ENCODE measurements around the gene PABPN1L. TPM values are rescaled to one million over a fixed set of nuclear protein-coding genes. Genes with fewer than 3 reads are reported as not detected.

Gene PABPN1L
- total and polyA plus RNA-seq, 2 donors from 2014 or later: not detected

DNA sequence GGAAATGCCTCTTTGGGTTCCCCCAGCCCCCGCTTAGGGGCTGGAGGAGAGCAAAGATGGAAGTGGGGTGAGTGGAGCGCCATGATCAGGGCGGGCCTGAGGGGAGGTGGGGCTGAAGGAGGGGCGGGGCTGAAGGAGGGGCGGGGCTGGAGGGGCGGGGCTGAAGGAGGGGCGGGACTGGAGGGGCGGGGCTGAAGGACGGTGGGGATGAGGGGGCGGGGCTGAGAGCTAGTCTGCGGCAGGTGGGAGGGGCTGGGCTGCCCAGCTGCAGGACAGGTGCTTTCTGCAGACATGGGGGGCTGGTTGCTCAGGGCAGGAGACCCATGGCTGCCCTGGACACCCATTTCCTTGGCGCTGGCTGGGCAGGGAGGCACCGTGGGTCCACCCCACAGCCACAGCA lies 39.1 kb upstream of the PABPN1L start:
- Histone ChIP-seq H3K36me3 (ENCODE audit: control insufficient read depth in 2 of 3, insufficient read depth in 3 of 3, low read length in 3 of 3) (no peaks in the 10 kb centered on the region), H3K27me3 (ENCODE audit: control insufficient read depth, insufficient read depth, low read length) (no peaks in the 10 kb centered on the region), H3K4me3 (ENCODE audit: low read length in 3 of 3) (no peak overlapping the region), H3K9ac (ENCODE audit: low read length in 3 of 3) (no peak overlapping the region), H3K4me1 (ENCODE audit: control insufficient read depth in 2 of 3, insufficient read depth in 2 of 3, low read depth in 1 of 3, low read length in 3 of 3) (no peaks in the 10 kb centered on the region), H3K27ac (ENCODE audit: low read depth in 2 of 2, low read length in 2 of 2) (no peak overlapping the region), H3K9me3 (ENCODE audit: control insufficient read depth in 2 of 3, insufficient read depth in 1 of 3, low read length in 3 of 3) (no peaks in the 10 kb centered on the region)
- intact Hi-C loops (cut with DNase I): no loop called here
- DNase-seq (no peak), FAIRE-seq (no peak)
- TF ChIP-seq, protein P1, sequence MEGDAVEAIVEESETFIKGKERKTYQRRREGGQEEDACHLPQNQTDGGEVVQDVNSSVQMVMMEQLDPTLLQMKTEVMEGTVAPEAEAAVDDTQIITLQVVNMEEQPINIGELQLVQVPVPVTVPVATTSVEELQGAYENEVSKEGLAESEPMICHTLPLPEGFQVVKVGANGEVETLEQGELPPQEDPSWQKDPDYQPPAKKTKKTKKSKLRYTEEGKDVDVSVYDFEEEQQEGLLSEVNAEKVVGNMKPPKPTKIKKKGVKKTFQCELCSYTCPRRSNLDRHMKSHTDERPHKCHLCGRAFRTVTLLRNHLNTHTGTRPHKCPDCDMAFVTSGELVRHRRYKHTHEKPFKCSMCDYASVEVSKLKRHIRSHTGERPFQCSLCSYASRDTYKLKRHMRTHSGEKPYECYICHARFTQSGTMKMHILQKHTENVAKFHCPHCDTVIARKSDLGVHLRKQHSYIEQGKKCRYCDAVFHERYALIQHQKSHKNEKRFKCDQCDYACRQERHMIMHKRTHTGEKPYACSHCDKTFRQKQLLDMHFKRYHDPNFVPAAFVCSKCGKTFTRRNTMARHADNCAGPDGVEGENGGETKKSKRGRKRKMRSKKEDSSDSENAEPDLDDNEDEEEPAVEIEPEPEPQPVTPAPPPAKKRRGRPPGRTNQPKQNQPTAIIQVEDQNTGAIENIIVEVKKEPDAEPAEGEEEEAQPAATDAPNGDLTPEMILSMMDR (IDR thresholded peaks at IDR 0.05; ENCODE audit: borderline replicate concordance, extremely low read depth, insufficient read depth): no peak

DNA sequence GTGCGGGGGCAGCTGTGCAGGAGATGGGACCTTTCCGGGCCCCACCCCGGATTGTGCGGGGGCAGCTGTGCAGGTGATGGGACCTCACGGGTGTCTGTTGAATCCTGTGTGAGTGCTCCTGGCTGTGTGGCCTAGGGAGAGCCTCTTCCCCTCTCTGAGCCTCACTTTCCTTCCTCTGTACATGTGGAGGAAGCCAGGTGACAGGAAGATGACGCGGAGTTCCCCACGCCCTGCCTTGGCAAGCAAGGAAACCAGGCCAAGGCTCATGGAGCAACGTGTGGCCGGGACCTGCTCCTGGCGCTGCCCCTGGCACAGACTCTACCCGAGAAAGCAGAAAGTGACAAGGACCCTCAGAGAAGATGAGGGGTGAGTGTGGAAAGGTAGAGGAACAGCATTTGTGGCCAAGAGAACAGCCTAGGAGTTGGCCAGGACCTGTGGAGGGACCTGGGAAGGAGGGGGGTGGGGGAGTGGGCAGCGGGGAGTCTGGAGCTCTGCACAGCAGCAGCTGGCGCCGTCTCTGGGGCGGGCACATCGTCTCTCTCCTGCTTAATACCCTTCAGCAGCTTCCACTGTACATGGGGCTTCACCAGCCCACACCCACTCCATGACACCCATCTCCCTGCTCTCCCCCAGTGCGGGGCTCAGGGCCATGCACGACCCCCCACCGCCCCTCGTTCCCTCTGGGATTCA lies 38.4 kb upstream of the PABPN1L start:
- DNase-seq (no peak), FAIRE-seq (no peak)
- no peak overlapping the region for H3K9ac ChIP-seq (ENCODE audit: low read length in 3 of 3)
- intact Hi-C loops (cut with DNase I): no loop called here
- TF ChIP-seq, protein P1 (IDR thresholded peaks at IDR 0.05; ENCODE audit: borderline replicate concordance, extremely low read depth, insufficient read depth): no peak
- H3K27ac ChIP-seq (ENCODE audit: low read depth in 2 of 2, low read length in 2 of 2): no peak overlapping the region
- H3K4me3 ChIP-seq (ENCODE audit: low read length in 3 of 3): no peak overlapping the region
- no peaks in the 10 kb centered on the region for H3K4me1 ChIP-seq (ENCODE audit: control insufficient read depth in 2 of 3, insufficient read depth in 2 of 3, low read depth in 1 of 3, low read length in 3 of 3)
- no peaks in the 10 kb centered on the region for H3K9me3 ChIP-seq (ENCODE audit: control insufficient read depth in 2 of 3, insufficient read depth in 1 of 3, low read length in 3 of 3)
- H3K27me3 ChIP-seq (ENCODE audit: control insufficient read depth, insufficient read depth, low read length): no peaks in the 10 kb centered on the region
- H3K36me3 ChIP-seq (ENCODE audit: control insufficient read depth in 2 of 3, insufficient read depth in 3 of 3, low read length in 3 of 3): no peaks in the 10 kb centered on the region

DNA sequence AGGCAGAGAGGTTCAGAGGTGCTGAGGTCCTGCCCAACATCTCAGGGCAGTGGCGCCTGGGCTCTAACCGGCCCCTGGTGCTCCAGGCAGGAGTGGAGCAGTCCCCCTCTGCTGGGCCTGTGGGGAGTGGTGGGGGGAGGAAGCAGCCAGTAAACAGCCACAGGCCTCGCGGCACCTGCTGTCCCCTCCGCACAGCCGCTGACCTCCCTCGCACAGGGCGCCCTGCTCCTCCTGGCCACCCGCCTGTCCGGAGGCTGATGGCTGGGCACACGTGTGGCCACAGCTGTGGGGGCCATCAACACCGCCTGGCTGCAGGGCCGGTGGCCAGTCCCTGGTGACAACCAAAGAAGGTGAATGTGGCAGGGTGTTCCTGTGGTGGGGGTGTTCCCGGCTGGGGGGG lies 36.8 kb upstream of the PABPN1L start:
- TF ChIP-seq, protein P1 (IDR thresholded peaks at IDR 0.05; ENCODE audit: borderline replicate concordance, extremely low read depth, insufficient read depth): no peak
- intact Hi-C loops (cut with DNase I): no loop called here
- H3K4me3 ChIP-seq (ENCODE audit: low read length in 3 of 3): no peak overlapping the region

DNA sequence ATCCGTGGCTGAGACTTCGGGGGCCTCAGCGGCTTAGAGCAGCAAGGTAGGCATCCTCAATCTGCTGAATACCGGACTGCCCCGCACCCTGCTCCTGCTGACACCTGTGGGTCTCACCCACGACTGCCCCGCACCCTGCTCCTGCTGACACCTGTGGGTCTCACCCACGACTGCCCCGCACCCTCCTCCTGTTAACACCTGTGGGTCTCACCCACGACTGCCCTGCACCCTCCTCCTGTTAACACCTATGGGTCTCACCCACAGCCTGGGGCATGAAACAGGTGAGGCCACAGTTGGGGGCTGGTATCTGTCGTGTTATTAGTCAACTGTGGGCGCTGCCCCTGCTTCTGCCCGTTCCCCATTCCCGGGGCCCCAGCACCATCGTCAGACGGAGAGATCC lies 36.3 kb upstream of the PABPN1L start:
- DNase-seq (no peak), FAIRE-seq (no peak)
- Histone ChIP-seq H3K36me3 (ENCODE audit: control insufficient read depth in 2 of 3, insufficient read depth in 3 of 3, low read length in 3 of 3) (no peaks in the 10 kb centered on the region), H3K4me1 (ENCODE audit: control insufficient read depth in 2 of 3, insufficient read depth in 2 of 3, low read depth in 1 of 3, low read length in 3 of 3) (no peaks in the 10 kb centered on the region), H3K4me3 (ENCODE audit: low read length in 3 of 3) (no peak overlapping the region), H3K27me3 (ENCODE audit: control insufficient read depth, insufficient read depth, low read length) (no peaks in the 10 kb centered on the region), H3K9ac (ENCODE audit: low read length in 3 of 3) (no peak overlapping the region), H3K27ac (ENCODE audit: low read depth in 2 of 2, low read length in 2 of 2) (no peak overlapping the region), H3K9me3 (ENCODE audit: control insufficient read depth in 2 of 3, insufficient read depth in 1 of 3, low read length in 3 of 3) (no peaks in the 10 kb centered on the region)
- intact Hi-C loops (cut with DNase I): no loop called here
- TF ChIP-seq, protein P1 (IDR thresholded peaks at IDR 0.05; ENCODE audit: borderline replicate concordance, extremely low read depth, insufficient read depth): no peak

More for the DNA sequence above, 36.8 kb upstream of the PABPN1L start:
- Histone ChIP-seq H3K4me1 (ENCODE audit: control insufficient read depth in 2 of 3, insufficient read depth in 2 of 3, low read depth in 1 of 3, low read length in 3 of 3) (no peaks in the 10 kb centered on the region), H3K27me3 (ENCODE audit: control insufficient read depth, insufficient read depth, low read length) (no peaks in the 10 kb centered on the region), H3K9me3 (ENCODE audit: control insufficient read depth in 2 of 3, insufficient read depth in 1 of 3, low read length in 3 of 3) (no peaks in the 10 kb centered on the region), H3K9ac (ENCODE audit: low read length in 3 of 3) (no peak overlapping the region), H3K27ac (ENCODE audit: low read depth in 2 of 2, low read length in 2 of 2) (no peak overlapping the region), H3K36me3 (ENCODE audit: control insufficient read depth in 2 of 3, insufficient read depth in 3 of 3, low read length in 3 of 3) (no peaks in the 10 kb centered on the region)
- DNase-seq (no peak), FAIRE-seq (no peak)
